SK-N-MC (cell line): ENCODE data around the gene CIZ1.

Experiments used
- EZH2 ChIP-seq: fragments of 200-600 bp; sonication (generic); IDR thresholded peaks from one replicate; pipeline ENCODE4 v1.6.1; 2017; ENCODE audit warnings: antibody characterized with exemption
- POLR2AphosphoS5 ChIP-seq: IDR thresholded peaks from 2 replicates; pipeline ENCODE4 v1.6.1; 2012; ENCODE audit warnings: mild to moderate bottlenecking, low read depth, low read length, borderline replicate concordance

GRCh38 chr9:128125580-128126354 is 65.6 kb downstream of the CIZ1 start:
- TF ChIP-seq EZH2, result no peak
- no peak for TF ChIP-seq POLR2AphosphoS5
